GM12864 (cell line): ENCODE measurements around the gene SEMA6C.
"Not testable (repeated sequence)": the region's sequence is repeated elsewhere in the genome, so short reads cannot be mapped to it uniquely, and the experiment has no call there.

Experiments used
- DNase-seq: peaks from one replicate; pipeline ENCODE4 v3.0.0-alpha.2; 2011; ENCODE audit warnings: low read depth
- H3K4me3 ChIP-seq: 2 replicates; pipeline ENCODE4 v1.5.1; 2011; ENCODE audit warnings: mild to moderate bottlenecking, low read depth, low read length, control low read depth
- CTCF ChIP-seq: IDR thresholded peaks from 2 replicates; pipeline ENCODE4 v1.5.1; 2011; ENCODE audit warnings: low read depth, mild to moderate bottlenecking, moderate library complexity, low read length, control low read depth, inconsistent platforms; ENCODE audit errors: missing control alignments

Gene SEMA6C

GRCh38 chr1:151146412-151147131, at the start of gene SEMA6C:
SEMA6C (minus strand) TSS chr1:151146631; CDS start chr1:151142621, 4,010 bp downstream.
- TF ChIP-seq CTCF, result no peak
- peak; percentile 36 for DNase-seq
- peak within 1 kb of the TSS; percentile 65 for H3K4me3 ChIP-seq

- not testable (repeated sequence) for DNase-seq, H3K4me3 ChIP-seq
Measured at GRCh38 chr1:151194894-151195594, 48.6 kb upstream of the SEMA6C start.

- no peak for TF ChIP-seq CTCF
- no peak overlapping the region for H3K4me3 ChIP-seq
- no peak for DNase-seq
Measured at GRCh38 chr1:151193856-151194255, 47.4 kb upstream of the SEMA6C start.

GRCh38 chr1:151193304-151193703, 46.9 kb upstream of the SEMA6C start:
- no peak for DNase-seq
- no peak overlapping the region for H3K4me3 ChIP-seq
- TF ChIP-seq CTCF, result no peak

GRCh38 chr1:151192047-151192446, 45.6 kb upstream of the SEMA6C start:
- no peak overlapping the region for H3K4me3 ChIP-seq
- no peak for TF ChIP-seq CTCF

GRCh38 chr1:151189637-151190445, 43.4 kb upstream of the SEMA6C start, which contains the start of gene VPS72:
VPS72 (minus strand) TSS chr1:151190197; CDS start chr1:151190121, 76 bp downstream.
- peak within 1 kb of the TSS; percentile 69 for H3K4me3 ChIP-seq
- TF ChIP-seq CTCF, result no peak
- peak; percentile 69 for DNase-seq

More at GRCh38 chr1:151192047-151192446, 45.6 kb upstream of the SEMA6C start:
- DNase-seq, result no peak

- peak overlapping the region; percentile 69 for H3K4me3 ChIP-seq
- DNase-seq, result not testable (repeated sequence)
Measured at GRCh38 chr1:151188667-151189066, 42.2 kb upstream of the SEMA6C start.
